ENCODE results near the gene INSIG1. TPM values are rescaled to one million over a fixed set of nuclear protein-coding genes. Genes with fewer than 3 reads are reported as not detected.

The INSIG1 gene
- total RNA-seq, 8 experiments from 2014 or later = 12.9 to 89.4 (median 35.8) TPM

DNA sequence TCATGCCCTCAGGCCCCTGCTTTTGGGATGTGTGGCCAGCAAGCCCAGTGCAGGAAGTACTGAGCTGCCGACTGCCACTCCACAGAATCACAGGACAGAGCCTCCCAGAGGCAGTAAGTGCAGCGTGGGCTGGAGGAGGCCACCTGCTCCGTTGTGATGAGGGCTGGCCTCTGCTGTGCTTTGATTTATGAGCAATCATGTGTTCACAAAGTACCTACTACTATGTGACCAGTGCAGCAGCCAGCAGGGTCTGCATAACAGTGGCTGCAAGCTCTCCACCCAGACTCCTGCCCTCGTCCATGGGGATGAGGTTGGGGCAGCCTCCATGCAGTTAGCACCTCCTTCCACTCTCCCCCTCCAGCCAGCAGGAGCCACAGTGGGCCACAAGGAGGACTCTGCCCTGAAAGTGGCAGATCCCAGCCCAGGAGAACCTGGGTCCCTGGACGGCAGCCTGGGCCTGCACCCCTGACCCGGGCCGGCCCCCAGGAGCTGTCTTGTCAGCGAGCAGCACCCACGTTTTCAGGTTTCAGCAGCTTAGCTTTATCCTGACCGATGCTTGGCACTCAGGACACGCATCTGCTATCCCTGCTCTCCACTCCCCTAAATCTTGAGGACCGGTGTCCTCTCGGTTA is 37.7 kb upstream of the INSIG1 start:
- in situ Hi-C loops (cut with MboI; ENCODE audit: low pct_unique_long_range_greater_than_20kb in 2 of 9, low sequenced_read_pairs in 9 of 9, unreplicated experiment in 9 of 9) = no loop called here
- H3K4me3 ChIP-seq = no peak overlapping the region
- 64 to 100% (median 78%) methylated on average over 2 to 9 of the region's 13 CpGs; no CpG with 5 or more reads in 5 of the 10 experiments for WGBS, 10 experiments
- ATAC-seq (replicated peaks in 6 of 8) = peak in 5 of 8 experiments; percentile 95 to 99 (median 98)
- peak overlapping the region in 1 of 2 donors; percentile 48 for H3K27ac ChIP-seq
- H3K4me1 ChIP-seq (replicated peaks in 1 of 2) = peaks cover 26 to 35% of the 10 kb centered on the region in 2 donors

DNA sequence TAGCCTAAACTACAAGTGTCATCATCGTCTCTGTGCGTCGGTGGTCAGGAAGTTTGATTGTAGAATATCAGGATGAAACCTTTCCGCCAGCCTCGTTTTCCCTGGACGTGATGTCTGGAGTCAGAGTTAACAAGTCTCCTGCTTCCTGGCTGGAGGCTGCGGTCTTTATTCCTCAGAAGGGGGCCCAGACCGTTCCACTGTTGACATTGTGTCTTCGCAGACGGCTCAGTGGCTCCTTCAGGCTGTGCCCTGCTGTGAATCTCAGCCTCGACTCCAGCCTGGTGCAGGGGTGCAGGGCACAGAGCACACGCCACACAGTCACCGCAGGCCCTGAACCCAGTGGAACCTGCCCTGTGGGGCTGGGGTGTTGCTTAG is 37.2 kb upstream of the INSIG1 start:
- H3K27ac ChIP-seq = no peak overlapping the region
- 79 to 100% (median 93%) methylated on average over 1 to 9 of the region's 13 CpGs; no CpG with 5 or more reads in 5 of the 10 experiments for WGBS, 10 experiments
- no peak overlapping the region for H3K4me3 ChIP-seq
- no peak for ATAC-seq (replicated peaks in 6 of 8)
- in situ Hi-C loops (cut with MboI; ENCODE audit: low pct_unique_long_range_greater_than_20kb in 2 of 9, low sequenced_read_pairs in 9 of 9, unreplicated experiment in 9 of 9) = no loop called here
- peaks cover 26 to 35% of the 10 kb centered on the region in 2 donors for H3K4me1 ChIP-seq (replicated peaks in 1 of 2)

DNA sequence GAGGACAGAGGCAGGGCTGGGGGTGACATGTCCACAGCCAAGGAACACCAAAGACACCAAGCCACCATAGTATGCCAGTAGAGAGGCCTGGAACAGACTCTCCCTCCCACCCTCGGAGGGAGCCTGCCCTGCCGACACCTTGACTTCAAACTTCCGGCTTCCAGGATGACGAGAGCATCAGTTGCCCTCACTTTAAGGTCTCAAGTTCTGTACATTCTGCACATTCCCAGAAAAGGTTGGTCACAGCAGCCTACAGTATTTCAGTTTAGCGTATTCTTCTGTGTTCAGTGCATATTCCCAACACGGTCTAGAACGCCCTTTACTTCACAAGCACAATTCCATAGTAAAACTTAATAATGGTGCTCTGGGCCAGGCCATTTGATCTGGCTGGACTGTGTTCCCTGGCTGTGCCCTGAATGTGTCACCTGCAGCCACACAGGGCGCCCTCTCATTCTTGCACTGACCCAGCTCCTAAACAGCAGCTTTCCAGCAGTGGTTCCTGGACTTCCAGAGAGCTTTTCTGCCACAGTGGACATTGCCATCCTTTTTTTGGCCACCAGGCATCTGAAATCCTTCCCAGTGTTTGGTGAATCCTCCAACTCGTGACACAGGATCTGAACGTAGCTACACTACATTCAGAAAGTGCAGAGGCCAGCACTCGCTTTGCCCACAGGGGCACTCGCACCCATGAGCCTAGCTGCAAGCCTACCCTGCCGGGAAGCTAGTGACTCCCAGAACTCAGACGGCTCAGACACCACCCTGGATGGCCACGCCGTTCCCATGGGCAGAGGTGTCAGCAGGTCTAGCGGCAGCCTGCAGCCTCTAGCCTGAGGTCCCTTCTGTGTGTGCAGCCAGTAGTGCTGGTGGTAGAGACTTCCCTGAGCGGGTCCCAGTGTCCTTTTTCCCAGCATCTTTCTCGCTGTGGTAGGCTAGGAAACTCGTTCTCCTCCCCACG is 36.4 kb upstream of the INSIG1 start:
- H3K4me3 ChIP-seq = no peak overlapping the region
- in situ Hi-C loops (cut with MboI; ENCODE audit: low pct_unique_long_range_greater_than_20kb in 2 of 9, low sequenced_read_pairs in 9 of 9, unreplicated experiment in 9 of 9) = no loop called here
- peak overlapping the region in 1 of 2 donors; percentile 10 for H3K27ac ChIP-seq
- H3K4me1 ChIP-seq (replicated peaks in 1 of 2) = peaks cover 26 to 35% of the 10 kb centered on the region in 2 donors
- WGBS, 10 experiments = 82 to 100% (median 90%) methylated on average over 2 to 12 of the region's 21 CpGs; no CpG with 5 or more reads in 2 of the 10 experiments
- no peak for ATAC-seq (replicated peaks in 6 of 8)

DNA sequence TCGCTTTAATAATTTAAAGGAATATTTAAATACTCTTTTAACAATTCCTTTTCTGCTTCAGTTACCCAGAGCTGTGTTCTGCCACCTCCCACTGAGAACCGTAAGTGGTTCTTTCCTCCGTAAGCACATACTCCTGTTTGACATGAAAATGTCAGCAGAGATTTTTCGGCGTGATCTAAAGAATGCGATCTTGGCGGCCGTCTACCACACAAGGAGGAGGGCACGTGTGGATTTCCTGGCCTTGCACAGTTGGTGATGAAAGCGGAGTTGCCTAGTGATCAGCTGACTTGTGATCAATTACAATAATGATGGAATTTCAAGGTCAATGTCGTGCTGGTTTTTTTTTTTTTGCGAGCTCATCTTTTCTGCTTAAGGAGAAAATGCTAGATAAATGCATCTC is 35.6 kb upstream of the INSIG1 start:
- H3K27ac ChIP-seq = peak overlapping the region in 1 of 2 donors; percentile 34
- in situ Hi-C loops (cut with MboI; ENCODE audit: low pct_unique_long_range_greater_than_20kb in 2 of 9, low sequenced_read_pairs in 9 of 9, unreplicated experiment in 9 of 9) = no loop called here
- 38 to 81% (median 64%) methylated on average over 6 to 10 of the region's 12 CpGs; no CpG with 5 or more reads in 3 of the 10 experiments for WGBS, 10 experiments
- H3K4me1 ChIP-seq (replicated peaks in 1 of 2) = peaks cover 26 to 35% of the 10 kb centered on the region in 2 donors
- H3K4me3 ChIP-seq = no peak overlapping the region
- peak in 4 of 8 experiments; percentile 11 to 41 (median 20) for ATAC-seq (replicated peaks in 6 of 8)

DNA sequence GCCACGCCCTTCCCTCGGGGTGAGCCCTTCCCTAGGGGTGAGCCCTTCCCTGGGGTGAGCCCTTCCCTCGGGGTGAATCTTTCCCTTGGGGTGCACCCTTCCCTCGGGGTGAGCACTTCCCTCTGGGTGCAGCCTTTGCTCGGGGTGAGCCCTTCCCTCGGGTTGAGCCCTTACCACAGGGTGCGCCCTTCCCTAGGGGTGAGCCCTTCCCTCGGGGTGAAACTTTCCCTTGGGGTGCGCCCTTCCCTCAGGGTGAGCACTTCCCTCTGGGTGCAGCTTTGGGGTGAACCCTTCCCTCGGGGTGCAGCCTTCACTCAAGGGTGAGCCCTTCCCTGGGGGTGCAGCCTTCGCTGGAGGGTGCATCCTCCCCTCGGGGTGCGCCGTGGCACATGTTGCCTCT is 34.6 kb upstream of the INSIG1 start:
- in situ Hi-C loops (cut with MboI; ENCODE audit: low pct_unique_long_range_greater_than_20kb in 2 of 9, low sequenced_read_pairs in 9 of 9, unreplicated experiment in 9 of 9) = no loop called here
- 56 to 100% (median 90%) methylated on average over 1 to 6 of the region's 14 CpGs; no CpG with 5 or more reads in 4 of the 10 experiments for WGBS, 10 experiments
- H3K4me3 ChIP-seq = no peak overlapping the region

DNA sequence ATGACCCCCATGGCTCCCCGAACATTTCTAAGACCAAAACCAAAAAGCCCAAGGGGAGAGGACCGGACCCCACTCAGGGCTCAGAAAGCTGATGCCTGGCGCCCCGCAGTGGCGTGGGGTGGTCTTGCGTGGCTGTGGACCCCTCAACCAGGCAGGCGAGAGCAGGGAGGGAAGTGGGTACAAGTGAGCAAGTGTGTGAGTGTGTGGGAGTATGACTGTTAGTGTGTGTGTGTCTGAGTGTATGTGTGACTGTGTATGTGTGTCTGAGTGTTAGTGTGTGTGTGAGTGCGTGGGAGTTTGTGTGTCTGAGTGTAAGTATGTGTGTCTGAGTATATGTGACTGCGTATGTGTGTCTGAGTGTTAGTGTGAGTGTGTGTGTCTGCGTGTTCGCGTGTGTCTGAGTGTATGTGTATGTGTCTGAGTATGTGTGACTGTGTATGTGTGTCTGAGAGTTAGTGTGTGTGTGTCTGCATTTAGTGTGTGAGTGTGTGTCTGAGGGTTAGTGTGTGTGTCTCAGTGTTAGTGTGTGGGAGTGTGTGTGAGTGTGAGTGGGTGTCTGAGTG is 34.0 kb upstream of the INSIG1 start:
- Histone ChIP-seq H3K4me3 (no peak overlapping the region), H3K27ac (no peak overlapping the region), H3K4me1 (replicated peaks in 1 of 2) (peaks cover 22 to 30% of the 10 kb centered on the region in 2 donors)
- 80 to 100% (median 94%) methylated on average over 1 to 8 of the region's 12 CpGs; no CpG with 5 or more reads in 3 of the 10 experiments for WGBS, 10 experiments
- in situ Hi-C loops (cut with MboI; ENCODE audit: low pct_unique_long_range_greater_than_20kb in 2 of 9, low sequenced_read_pairs in 9 of 9, unreplicated experiment in 9 of 9) = no loop called here
- ATAC-seq (replicated peaks in 6 of 8) = no peak

More for the DNA sequence above, 34.6 kb upstream of the INSIG1 start:
- H3K27ac ChIP-seq = no peak overlapping the region
- ATAC-seq (replicated peaks in 6 of 8) = peak in 1 of 8 experiments; percentile 13
- H3K4me1 ChIP-seq (replicated peaks in 1 of 2) = peaks cover 25 to 33% of the 10 kb centered on the region in 2 donors

DNA sequence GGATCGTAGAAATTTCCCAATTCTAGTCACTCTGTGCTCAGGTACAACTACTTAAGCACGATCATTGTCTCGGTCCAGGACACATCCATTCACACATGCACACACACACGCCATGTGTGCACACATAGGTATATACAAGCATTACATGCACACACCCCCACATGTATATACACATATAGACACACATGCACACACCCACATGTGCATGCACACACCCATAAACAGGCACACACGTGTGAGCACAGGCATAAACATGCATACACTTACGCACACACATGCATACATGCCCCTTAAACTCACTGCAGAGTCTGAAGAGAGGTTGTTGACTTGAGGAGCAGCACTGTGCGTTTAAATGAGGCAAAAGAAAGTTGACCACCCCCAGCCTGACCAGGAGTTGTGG is 32.5 kb upstream of the INSIG1 start:
- WGBS, 10 experiments = 43 to 85% (median 69%) methylated on average over 1 to 6 of the region's 7 CpGs; no CpG with 5 or more reads in 2 of the 10 experiments

DNA sequence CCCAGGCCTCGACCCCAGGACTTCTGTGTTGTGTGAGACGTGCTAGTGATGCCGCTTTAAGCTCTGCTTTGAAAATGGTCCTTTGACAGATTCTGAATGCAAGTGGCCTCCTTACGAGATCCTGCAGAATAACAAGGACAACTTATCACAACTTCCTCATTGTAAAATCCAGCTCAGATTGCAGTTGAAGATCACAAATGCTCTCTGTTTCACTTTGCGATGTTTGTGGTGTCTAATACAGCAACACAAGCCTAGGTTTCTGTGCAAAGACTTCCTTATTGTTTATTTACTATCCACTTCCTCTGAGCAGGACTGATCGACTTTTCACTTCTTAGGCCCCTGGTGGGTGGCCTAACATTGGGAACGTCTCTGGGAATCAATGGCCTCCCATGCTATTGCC is 31.7 kb upstream of the INSIG1 start:
- no peak for ATAC-seq (replicated peaks in 6 of 8)
- H3K4me1 ChIP-seq (replicated peaks in 1 of 2) = peaks cover 10 to 16% of the 10 kb centered on the region in 2 donors
- in situ Hi-C loops (cut with MboI; ENCODE audit: low pct_unique_long_range_greater_than_20kb in 2 of 9, low sequenced_read_pairs in 9 of 9, unreplicated experiment in 9 of 9) = no loop called here
- H3K27ac ChIP-seq = no peak overlapping the region
- WGBS, 10 experiments = 70 to 100% (median 85%) methylated on average over 1 to 7 of the region's 7 CpGs; no CpG with 5 or more reads in 2 of the 10 experiments
- no peak overlapping the region for H3K4me3 ChIP-seq

More for the DNA sequence above, 32.5 kb upstream of the INSIG1 start:
- in situ Hi-C loops (cut with MboI; ENCODE audit: low pct_unique_long_range_greater_than_20kb in 2 of 9, low sequenced_read_pairs in 9 of 9, unreplicated experiment in 9 of 9) = no loop called here
- no peak overlapping the region for H3K27ac ChIP-seq
- H3K4me1 ChIP-seq (replicated peaks in 1 of 2) = peaks cover 12 to 19% of the 10 kb centered on the region in 2 donors
- H3K4me3 ChIP-seq = no peak overlapping the region
- ATAC-seq (replicated peaks in 6 of 8) = peak in 1 of 8 experiments; percentile 14

DNA sequence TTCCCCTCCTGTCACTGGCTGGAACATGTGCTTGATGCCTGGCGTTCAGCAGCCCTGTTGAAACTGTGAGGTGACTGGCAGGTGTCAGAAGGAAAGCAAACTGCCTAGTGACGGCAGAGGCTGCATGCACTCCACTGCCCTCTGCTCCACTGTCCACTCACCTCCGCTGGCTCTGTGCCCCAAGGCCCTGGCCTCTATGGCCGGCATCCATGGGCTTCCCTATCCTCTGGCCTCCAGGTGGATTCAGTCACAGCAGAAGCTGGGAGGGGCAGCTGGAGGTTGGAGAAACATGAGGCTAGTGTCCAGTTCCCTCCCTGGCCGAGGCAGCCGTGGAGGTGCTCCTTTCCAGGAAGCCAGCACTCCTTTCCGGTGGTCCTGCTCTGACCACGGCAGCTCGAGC is 31.2 kb upstream of the INSIG1 start:
- 40 to 94% (median 88%) methylated on average over 1 to 6 of the region's 9 CpGs; no CpG with 5 or more reads in 3 of the 10 experiments for WGBS, 10 experiments
- no peak overlapping the region for H3K4me3 ChIP-seq
- H3K27ac ChIP-seq = no peak overlapping the region
- no peak for ATAC-seq (replicated peaks in 6 of 8)
- in situ Hi-C loops (cut with MboI; ENCODE audit: low pct_unique_long_range_greater_than_20kb in 2 of 9, low sequenced_read_pairs in 9 of 9, unreplicated experiment in 9 of 9) = no loop called here
- peaks cover 10 to 12% of the 10 kb centered on the region in 2 donors for H3K4me1 ChIP-seq (replicated peaks in 1 of 2)

DNA sequence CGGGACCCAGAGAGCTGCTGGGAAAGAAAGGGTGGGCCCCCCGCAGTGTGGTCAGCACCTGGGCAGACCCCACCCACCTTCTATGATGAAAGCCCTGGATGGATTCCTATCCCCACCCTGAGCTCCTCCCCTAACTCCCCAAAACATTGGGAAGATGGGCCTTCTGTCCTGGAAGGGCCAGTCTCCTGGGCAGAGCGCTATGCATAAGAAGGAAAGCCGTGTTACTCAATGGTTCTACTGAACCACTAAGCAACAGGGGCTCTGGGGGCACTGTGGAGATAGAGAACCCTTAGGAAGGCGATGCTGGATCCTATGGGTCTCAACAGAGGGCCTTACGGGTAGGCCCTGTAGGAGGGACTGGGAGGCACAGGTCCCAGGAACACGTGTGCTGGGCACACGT is 30.7 kb upstream of the INSIG1 start:
- H3K4me3 ChIP-seq = no peak overlapping the region
- 54 to 100% (median 96%) methylated on average over 1 to 3 of the region's 8 CpGs; no CpG with 5 or more reads in 6 of the 10 experiments for WGBS, 10 experiments
- ATAC-seq (replicated peaks in 6 of 8) = no peak
- in situ Hi-C loops (cut with MboI; ENCODE audit: low pct_unique_long_range_greater_than_20kb in 2 of 9, low sequenced_read_pairs in 9 of 9, unreplicated experiment in 9 of 9) = no loop called here
- H3K4me1 ChIP-seq (replicated peaks in 1 of 2) = peaks cover 5 to 6% of the 10 kb centered on the region in 2 donors
- H3K27ac ChIP-seq = no peak overlapping the region

DNA sequence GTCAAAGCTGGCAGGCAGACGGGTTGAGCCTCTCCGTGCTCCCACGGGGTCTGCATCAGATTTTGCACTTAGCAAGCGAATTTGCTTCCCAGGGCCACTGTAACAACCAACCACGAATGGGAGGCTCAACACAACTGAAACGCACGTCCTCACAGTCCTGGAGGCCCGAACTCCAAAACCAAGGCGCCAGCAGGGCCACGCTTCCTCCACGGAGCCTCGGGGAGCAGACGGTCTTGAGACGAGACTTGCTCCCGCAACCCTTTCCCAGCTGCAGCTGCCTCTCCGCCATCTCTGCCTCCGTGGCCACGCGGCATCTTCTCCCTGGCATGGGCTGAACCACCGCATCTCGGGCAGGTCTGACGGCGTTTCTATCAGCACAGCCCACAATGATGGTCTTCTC is 30.2 kb upstream of the INSIG1 start:
- WGBS, 10 experiments = 68 to 100% (median 91%) methylated on average over 1 to 20 of the region's 23 CpGs
- no peak overlapping the region for H3K27ac ChIP-seq
- no peak for ATAC-seq (replicated peaks in 6 of 8)
- no peak overlapping the region for H3K4me3 ChIP-seq
- in situ Hi-C loops (cut with MboI; ENCODE audit: low pct_unique_long_range_greater_than_20kb in 2 of 9, low sequenced_read_pairs in 9 of 9, unreplicated experiment in 9 of 9) = no loop called here
- peaks cover under 1 to 2% of the 10 kb centered on the region in 2 donors for H3K4me1 ChIP-seq (replicated peaks in 1 of 2)

DNA sequence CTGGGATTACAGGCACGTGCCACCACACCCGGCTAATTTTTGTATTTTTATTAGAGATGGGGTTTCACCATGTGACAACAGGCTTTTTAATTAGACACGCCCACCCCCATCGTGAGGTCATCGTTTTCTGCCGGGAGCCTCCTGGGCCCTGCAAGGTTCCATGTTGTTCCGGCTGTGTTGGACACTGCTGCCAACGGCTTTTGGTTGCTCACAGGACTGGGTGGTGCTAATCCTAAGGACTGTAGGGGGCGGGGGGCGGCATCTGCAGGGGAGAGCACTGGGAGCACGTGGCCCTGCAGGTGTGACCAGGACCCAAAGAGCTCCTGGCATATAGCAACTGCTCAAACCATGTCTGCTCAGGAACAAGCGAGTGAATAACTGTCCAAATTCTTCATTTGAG is 29.5 kb upstream of the INSIG1 start:
- in situ Hi-C loops (cut with MboI; ENCODE audit: low pct_unique_long_range_greater_than_20kb in 2 of 9, low sequenced_read_pairs in 9 of 9, unreplicated experiment in 9 of 9) = no loop called here
- ATAC-seq (replicated peaks in 6 of 8) = no peak
- no peak overlapping the region for H3K4me3 ChIP-seq
- H3K27ac ChIP-seq = no peak overlapping the region
- 73 to 100% (median 86%) methylated on average over 1 to 8 of the region's 12 CpGs; no CpG with 5 or more reads in 3 of the 10 experiments for WGBS, 10 experiments
- H3K4me1 ChIP-seq (replicated peaks in 1 of 2) = no peaks in the 10 kb centered on the region
